HG02623 (cell line): ENCODE measurements around the gene CELSR2.

Source experiments
- ATAC-seq: cut with Tn5 transposase; IDR thresholded peaks from one replicate; pipeline ENCODE4 v1.9.1; 2021; ENCODE audit warnings: moderate library complexity; ENCODE audit not compliant: unreplicated experiment

CELSR2 gene

GRCh38 chr1:109262231-109263055 is 13.1 kb downstream of the CELSR2 start:
- no peak for ATAC-seq

DNA sequence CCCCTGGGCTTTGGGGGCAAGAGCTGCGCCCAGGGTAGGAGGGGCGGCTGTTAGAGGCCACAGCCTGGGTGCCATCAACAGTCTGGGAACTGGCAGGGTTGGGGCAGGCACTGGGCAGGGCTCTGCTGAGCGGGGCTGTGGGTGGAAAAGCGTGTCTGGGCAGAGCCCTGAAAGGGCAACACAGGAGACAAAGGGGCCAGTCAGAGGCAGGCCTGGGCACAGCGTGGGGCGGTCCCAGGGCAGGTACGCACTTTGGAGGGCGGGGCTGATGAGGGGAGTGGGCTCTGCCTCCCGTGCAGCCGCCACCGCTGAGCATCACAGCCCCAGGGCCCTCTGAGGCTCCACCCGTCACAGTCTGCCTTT is 13.9 kb downstream of the CELSR2 start:
- no peak for ATAC-seq

DNA sequence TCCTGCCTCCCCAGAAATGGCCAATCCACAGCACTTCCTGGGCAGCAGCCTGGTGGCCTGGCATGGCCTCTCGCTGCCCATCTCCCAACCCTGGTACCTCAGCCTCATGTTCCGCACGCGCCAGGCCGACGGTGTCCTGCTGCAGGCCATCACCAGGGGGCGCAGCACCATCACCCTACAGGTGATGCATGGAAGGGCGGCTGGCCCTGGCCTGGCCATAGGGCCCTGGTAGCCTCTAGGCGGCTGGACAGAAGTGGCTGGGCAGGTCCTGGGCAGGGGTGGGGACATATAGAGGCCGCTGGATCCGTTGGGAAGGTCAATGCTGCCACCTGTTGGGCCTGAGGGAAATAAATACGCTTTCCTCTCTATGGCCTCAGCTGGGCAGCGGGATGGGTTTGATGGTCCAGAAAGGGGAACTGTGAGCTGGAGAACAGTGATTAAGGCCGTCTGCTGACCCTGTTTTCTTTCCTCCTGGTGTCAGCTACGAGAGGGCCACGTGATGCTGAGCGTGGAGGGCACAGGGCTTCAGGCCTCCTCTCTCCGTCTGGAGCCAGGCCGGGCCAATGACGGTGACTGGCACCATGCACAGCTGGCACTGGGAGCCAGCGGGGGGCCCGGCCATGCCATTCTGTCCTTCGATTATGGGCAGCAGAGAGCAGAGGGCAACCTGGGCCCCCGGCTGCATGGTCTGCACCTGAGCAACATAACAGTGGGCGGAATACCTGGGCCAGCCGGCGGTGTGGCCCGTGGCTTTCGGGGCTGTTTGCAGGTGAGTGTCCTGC is 14.4 kb downstream of the CELSR2 start:
- ATAC-seq, result peak; percentile 58

GRCh38 chr1:109264379-109264755 is 15.0 kb downstream of the CELSR2 start:
- ATAC-seq, result no peak

- ATAC-seq, result no peak
These were observed 15.7 kb downstream of the CELSR2 start for GRCh38 chr1:109265016-109265415.

DNA sequence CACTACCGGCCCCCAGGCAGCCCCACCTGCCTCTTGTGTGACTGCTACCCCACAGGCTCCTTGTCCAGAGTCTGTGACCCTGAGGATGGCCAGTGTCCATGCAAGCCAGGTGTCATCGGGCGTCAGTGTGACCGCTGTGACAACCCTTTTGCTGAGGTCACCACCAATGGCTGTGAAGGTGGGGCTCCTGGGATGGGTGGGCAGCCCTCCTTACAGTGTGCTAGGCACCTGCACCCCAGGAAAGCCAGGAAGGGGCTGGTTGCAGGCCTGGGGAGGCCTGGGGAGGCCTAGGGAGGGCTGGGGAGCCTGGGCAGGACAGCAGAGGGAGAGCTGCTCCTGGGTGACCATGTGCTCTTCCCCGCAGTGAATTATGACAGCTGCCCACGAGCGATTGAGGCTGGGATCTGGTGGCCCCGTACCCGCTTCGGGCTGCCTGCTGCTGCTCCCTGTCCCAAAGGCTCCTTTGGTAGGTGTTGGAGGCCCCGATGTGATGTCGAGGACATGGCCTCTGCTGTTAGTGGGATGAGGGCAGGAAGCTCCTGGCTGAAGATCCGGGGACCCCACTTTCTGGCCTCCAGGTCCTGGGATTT is 16.5 kb downstream of the CELSR2 start:
- no peak for ATAC-seq

- ATAC-seq, result no peak
These were observed 17.6 kb downstream of the CELSR2 start for GRCh38 chr1:109266965-109267364.

GRCh38 chr1:109267743-109268300 is 18.5 kb downstream of the CELSR2 start:
- no peak for ATAC-seq

DNA sequence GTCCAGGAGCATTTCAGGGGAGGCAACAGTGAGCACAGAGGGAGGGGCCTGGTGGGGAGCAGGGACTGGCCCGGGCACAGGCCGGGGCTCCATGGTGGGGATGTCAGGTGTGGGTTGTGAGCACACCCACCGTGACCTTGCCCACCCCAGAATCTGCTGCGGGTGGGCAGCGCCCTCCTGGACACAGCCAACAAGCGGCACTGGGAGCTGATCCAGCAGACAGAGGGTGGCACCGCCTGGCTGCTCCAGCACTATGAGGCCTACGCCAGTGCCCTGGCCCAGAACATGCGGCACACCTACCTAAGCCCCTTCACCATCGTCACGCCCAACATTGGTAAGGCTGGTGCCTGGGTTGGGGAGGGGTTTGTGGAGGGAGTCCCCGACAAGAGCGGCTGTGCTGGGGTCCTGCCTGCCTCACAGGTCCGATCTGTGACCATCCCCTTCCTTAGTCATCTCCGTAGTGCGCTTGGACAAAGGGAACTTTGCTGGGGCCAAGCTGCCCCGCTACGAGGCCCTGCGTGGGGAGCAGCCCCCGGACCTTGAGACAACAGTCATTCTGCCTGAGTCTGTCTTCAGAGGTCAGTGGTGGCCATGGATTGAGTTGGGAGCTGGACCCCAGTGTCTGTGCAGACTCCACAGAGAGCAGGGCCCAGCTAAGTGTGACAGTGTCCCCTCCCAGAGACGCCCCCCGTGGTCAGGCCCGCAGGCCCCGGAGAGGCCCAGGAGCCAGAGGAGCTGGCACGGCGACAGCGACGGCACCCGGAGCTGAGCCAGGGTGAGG is 19.3 kb downstream of the CELSR2 start:
- ATAC-seq, result no peak

DNA sequence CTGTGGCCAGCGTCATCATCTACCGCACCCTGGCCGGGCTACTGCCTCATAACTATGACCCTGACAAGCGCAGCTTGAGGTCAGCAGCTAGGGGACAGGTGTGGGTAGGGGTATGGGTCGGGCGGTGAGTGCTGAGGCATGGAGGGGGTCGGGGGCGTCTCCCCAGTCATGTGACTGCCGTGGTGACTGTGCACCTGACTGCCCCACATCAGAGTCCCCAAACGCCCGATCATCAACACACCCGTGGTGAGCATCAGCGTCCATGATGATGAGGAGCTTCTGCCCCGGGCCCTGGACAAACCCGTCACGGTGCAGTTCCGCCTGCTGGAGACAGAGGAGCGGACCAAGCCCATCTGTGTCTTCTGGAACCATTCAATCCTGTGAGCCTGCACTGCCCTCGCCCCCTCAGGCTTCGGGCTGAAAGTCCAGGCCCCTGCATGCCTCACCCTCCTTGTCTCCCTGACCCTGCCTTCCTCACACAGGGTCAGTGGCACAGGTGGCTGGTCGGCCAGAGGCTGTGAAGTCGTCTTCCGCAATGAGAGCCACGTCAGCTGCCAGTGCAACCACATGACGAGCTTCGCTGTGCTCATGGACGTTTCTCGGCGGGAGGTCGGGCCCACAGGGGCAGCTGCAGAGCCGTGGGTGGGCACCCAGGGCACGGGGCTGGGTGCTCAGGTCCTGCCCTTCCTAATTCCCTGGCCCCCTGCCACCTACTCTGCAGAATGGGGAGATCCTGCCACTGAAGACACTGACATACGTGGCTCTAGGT is 20.1 kb downstream of the CELSR2 start:
- ATAC-seq, result no peak

DNA sequence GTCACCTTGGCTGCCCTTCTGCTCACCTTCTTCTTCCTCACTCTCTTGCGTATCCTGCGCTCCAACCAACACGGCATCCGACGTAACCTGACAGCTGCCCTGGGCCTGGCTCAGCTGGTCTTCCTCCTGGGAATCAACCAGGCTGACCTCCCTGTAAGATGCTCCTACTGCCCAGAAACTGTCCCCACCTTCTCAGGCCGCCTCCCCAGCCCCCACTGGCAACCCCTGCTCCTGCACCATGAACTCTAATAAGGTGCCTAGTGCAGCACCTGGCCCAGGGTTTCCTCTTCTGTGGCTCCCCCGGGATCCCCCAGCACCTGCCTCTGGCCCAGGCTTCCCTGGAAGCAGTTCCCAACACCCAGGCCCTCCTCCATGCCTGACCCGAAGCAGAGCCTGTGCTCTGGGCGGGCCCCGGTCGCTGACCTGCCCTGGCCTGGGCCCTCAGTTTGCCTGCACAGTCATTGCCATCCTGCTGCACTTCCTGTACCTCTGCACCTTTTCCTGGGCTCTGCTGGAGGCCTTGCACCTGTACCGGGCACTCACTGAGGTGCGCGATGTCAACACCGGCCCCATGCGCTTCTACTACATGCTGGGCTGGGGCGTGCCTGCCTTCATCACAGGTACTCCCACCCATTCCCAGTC is 20.8 kb downstream of the CELSR2 start:
- ATAC-seq, result no peak

DNA sequence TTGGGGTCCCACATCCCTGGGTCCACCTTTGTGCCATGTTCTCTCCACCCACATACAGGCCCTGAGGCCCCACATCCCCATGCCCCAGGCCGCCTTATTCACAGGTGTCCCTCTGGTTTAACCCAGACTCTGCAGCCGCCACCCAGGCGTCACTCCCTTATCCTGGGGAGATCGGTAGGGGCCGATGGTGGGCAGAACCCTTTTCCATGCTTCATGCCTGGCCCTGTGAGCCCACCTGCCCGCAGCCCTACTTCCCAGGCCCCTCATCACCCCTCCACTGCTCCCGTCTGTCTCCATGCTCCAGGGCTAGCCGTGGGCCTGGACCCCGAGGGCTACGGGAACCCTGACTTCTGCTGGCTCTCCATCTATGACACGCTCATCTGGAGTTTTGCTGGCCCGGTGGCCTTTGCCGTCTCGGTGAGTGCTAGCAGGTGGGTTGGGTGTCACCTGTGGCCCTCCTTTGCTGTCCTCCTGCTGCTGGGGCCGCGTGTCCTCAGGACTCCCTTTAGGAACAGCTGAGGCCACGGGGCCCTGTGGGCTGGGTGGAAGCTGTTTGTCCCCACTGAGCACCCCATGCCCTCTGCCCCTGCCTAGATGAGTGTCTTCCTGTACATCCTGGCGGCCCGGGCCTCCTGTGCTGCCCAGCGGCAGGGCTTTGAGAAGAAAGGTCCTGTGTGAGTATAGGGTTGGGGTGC is 21.4 kb downstream of the CELSR2 start:
- ATAC-seq, result no peak

DNA sequence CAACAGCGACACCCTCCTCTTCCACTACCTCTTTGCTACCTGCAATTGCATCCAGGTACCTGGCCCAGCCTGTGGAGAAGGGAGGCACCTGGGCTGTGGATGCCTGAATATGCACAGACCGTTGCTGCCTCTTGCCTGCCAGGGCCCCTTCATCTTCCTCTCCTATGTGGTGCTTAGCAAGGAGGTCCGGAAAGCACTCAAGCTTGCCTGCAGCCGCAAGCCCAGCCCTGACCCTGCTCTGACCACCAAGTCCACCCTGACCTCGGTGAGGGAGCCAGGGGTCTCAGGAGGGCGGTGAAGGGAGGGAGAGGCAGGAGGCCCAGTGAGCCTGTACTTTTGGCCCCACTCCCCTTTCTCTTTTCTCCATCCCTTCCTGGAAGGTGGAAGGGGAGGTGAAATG is 22.1 kb downstream of the CELSR2 start:
- ATAC-seq, result no peak

DNA sequence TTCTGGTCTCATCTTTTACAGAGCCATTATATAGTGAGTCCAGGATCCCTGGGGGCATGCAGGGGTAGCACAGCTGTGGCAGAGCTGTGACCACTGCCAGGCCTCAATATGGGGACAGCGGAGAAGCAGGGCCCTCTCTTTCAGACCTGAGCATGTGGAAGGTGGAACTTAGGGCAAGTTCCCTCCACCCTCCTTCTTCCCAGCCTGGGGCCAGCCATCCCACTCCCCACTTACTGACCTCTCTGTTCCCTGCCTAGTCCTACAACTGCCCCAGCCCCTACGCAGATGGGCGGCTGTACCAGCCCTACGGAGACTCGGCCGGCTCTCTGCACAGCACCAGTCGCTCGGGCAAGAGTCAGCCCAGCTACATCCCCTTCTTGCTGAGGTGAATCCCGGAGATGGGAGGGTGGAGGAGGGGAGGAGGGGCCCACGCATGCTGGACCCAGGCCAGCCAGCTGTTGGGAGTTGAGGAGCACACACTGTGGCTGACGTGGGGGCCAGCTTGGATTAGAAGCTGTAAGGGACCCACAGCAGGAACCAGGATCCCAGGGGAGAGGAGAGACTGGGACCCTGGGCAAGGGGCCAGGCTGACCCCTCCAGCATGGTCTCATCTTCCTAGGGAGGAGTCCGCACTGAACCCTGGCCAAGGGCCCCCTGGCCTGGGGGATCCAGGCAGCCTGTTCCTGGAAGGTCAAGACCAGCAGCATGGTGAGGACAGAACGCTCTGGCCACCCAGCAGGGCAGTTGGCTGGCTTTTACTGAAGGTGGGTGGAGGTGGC is 22.9 kb downstream of the CELSR2 start:
- no peak for ATAC-seq

- no peak for ATAC-seq
These were observed 23.6 kb downstream of the CELSR2 start for GRCh38 chr1:109272831-109273547.

- ATAC-seq, result no peak
These were observed 24.4 kb downstream of the CELSR2 start for GRCh38 chr1:109273570-109274288.
